Hepatocyte (in vitro differentiated cells): ENCODE data around the gene IDUA.

Experiments
- CTCF ChIP-seq: fragments of 200-600 bp; sonication (generic); IDR thresholded peaks from 2 replicates; pipeline ENCODE4 v1.5.1; 2016; ENCODE audit warnings: antibody characterized with exemption, mild to moderate bottlenecking; ENCODE audit not compliant: poor library complexity
- EZH2 ChIP-seq: fragments of 200-600 bp; sonication (generic); IDR thresholded peaks from 2 replicates; pipeline ENCODE4 v1.6.1; 2016; ENCODE audit warnings: antibody characterized with exemption, mild to moderate bottlenecking, borderline replicate concordance
- EZH2phosphoT487 ChIP-seq: fragments of 200-600 bp; sonication (generic); IDR thresholded peaks from one replicate; pipeline ENCODE4 v1.6.1; 2018; ENCODE audit warnings: antibody characterized with exemption, mild to moderate bottlenecking, low read depth, moderate library complexity; ENCODE audit not compliant: unreplicated experiment, severe bottlenecking

GRCh38 chr4:987624-988513 lies 1.0 kb downstream of the IDUA start:
- TF ChIP-seq CTCF: no peak
- TF ChIP-seq EZH2: no peak
- no peak for TF ChIP-seq EZH2phosphoT487
